IPS-18a (cell line): ENCODE data around the gene CREM.

Experiments
- H3K27ac ChIP-seq: one replicate; pipeline ENCODE4 v1.5.1; 2013; ENCODE audit warnings: low read length
- H3K27me3 ChIP-seq: one replicate; pipeline ENCODE4 v1.6.1; 2013; ENCODE audit warnings: mild to moderate bottlenecking, low read length; ENCODE audit not compliant: control insufficient read depth, insufficient read depth
- H3K36me3 ChIP-seq: one replicate; pipeline ENCODE4 v1.6.1; 2013; ENCODE audit warnings: low read depth, low read length; ENCODE audit not compliant: control insufficient read depth
- H3K4me1 ChIP-seq: one replicate; pipeline ENCODE4 v1.6.1; 2013; ENCODE audit warnings: low read depth, low read length; ENCODE audit not compliant: control insufficient read depth
- H3K4me3 ChIP-seq: one replicate; pipeline ENCODE4 v1.5.1; 2013; ENCODE audit warnings: low read length
- H3K9ac ChIP-seq: one replicate; pipeline ENCODE4 v1.6.1; 2013; ENCODE audit warnings: mild to moderate bottlenecking, low read length, moderate library complexity
- H3K9me3 ChIP-seq: one replicate; pipeline ENCODE4 v1.6.1; 2013; ENCODE audit warnings: low read depth, low read length; ENCODE audit not compliant: control insufficient read depth

CREM gene

GRCh38 chr10:35200487-35200886, 73.8 kb downstream of the CREM start:
- H3K4me1 ChIP-seq, result peaks cover 10% of the 10 kb centered on the region
- no peak overlapping the region for H3K27ac ChIP-seq
- H3K9me3 ChIP-seq, result no peaks in the 10 kb centered on the region
- no peak overlapping the region for H3K4me3 ChIP-seq
- H3K9ac ChIP-seq, result no peak overlapping the region
- H3K36me3 ChIP-seq, result no peaks in the 10 kb centered on the region
- no peaks in the 10 kb centered on the region for H3K27me3 ChIP-seq

- Histone ChIP-seq H3K4me3 (no peak overlapping the region), H3K36me3 (no peaks in the 10 kb centered on the region), H3K9me3 (no peaks in the 10 kb centered on the region), H3K9ac (no peak overlapping the region), H3K27ac (no peak overlapping the region), H3K4me1 (peaks cover 3% of the 10 kb centered on the region), H3K27me3 (no peaks in the 10 kb centered on the region)
These were observed 74.6 kb downstream of the CREM start for GRCh38 chr10:35201234-35201633.

- Histone ChIP-seq H3K9me3 (no peaks in the 10 kb centered on the region), H3K36me3 (no peaks in the 10 kb centered on the region), H3K27me3 (no peaks in the 10 kb centered on the region), H3K4me1 (no peaks in the 10 kb centered on the region), H3K9ac (no peak overlapping the region), H3K27ac (no peak overlapping the region), H3K4me3 (no peak overlapping the region)
These were observed 75.4 kb downstream of the CREM start for GRCh38 chr10:35202050-35202449.

GRCh38 chr10:35203745-35204144, 77.1 kb downstream of the CREM start:
- H3K9me3 ChIP-seq, result no peaks in the 10 kb centered on the region
- no peak overlapping the region for H3K9ac ChIP-seq
- no peak overlapping the region for H3K4me3 ChIP-seq
- H3K27me3 ChIP-seq, result no peaks in the 10 kb centered on the region
- peaks cover 3% of the 10 kb centered on the region for H3K4me1 ChIP-seq
- no peak overlapping the region for H3K27ac ChIP-seq
- no peaks in the 10 kb centered on the region for H3K36me3 ChIP-seq

GRCh38 chr10:35204650-35205319, 78.1 kb downstream of the CREM start:
- Histone ChIP-seq H3K4me1 (peaks cover 13% of the 10 kb centered on the region), H3K27me3 (no peaks in the 10 kb centered on the region), H3K36me3 (no peaks in the 10 kb centered on the region), H3K27ac (no peak overlapping the region), H3K9me3 (no peaks in the 10 kb centered on the region), H3K4me3 (no peak overlapping the region), H3K9ac (no peak overlapping the region)

- H3K4me1 ChIP-seq, result peaks cover 28% of the 10 kb centered on the region
- no peak overlapping the region for H3K4me3 ChIP-seq
- no peak overlapping the region for H3K9ac ChIP-seq
- no peaks in the 10 kb centered on the region for H3K36me3 ChIP-seq
- H3K27ac ChIP-seq, result no peak overlapping the region
- H3K9me3 ChIP-seq, result no peaks in the 10 kb centered on the region
- no peaks in the 10 kb centered on the region for H3K27me3 ChIP-seq
These were observed 79.6 kb downstream of the CREM start for GRCh38 chr10:35206274-35206673.

GRCh38 chr10:35208536-35208935, 81.9 kb downstream of the CREM start:
- no peaks in the 10 kb centered on the region for H3K36me3 ChIP-seq
- H3K4me1 ChIP-seq, result peaks cover 40% of the 10 kb centered on the region
- no peak overlapping the region for H3K4me3 ChIP-seq
- H3K9ac ChIP-seq, result no peak overlapping the region
- no peak overlapping the region for H3K27ac ChIP-seq
- H3K9me3 ChIP-seq, result no peaks in the 10 kb centered on the region
- H3K27me3 ChIP-seq, result no peaks in the 10 kb centered on the region

GRCh38 chr10:35208949-35209613, 82.4 kb downstream of the CREM start:
- Histone ChIP-seq H3K36me3 (no peaks in the 10 kb centered on the region), H3K4me3 (no peak overlapping the region), H3K27me3 (no peaks in the 10 kb centered on the region), H3K27ac (no peak overlapping the region), H3K9ac (no peak overlapping the region), H3K4me1 (peaks cover 40% of the 10 kb centered on the region), H3K9me3 (no peaks in the 10 kb centered on the region)

- H3K27ac ChIP-seq, result no peak overlapping the region
These were observed 84.3 kb downstream of the CREM start for GRCh38 chr10:35210961-35211360.

GRCh38 chr10:35211390-35211789, 84.7 kb downstream of the CREM start:
- no peaks in the 10 kb centered on the region for H3K9me3 ChIP-seq
- H3K36me3 ChIP-seq, result no peaks in the 10 kb centered on the region
- no peak overlapping the region for H3K4me3 ChIP-seq
- no peak overlapping the region for H3K9ac ChIP-seq
- no peak overlapping the region for H3K27ac ChIP-seq
- H3K4me1 ChIP-seq, result peaks cover 40% of the 10 kb centered on the region
- no peaks in the 10 kb centered on the region for H3K27me3 ChIP-seq

More at GRCh38 chr10:35210961-35211360, 84.3 kb downstream of the CREM start:
- Histone ChIP-seq H3K9ac (no peak overlapping the region), H3K36me3 (no peaks in the 10 kb centered on the region), H3K4me1 (peaks cover 40% of the 10 kb centered on the region), H3K27me3 (no peaks in the 10 kb centered on the region), H3K4me3 (no peak overlapping the region), H3K9me3 (no peaks in the 10 kb centered on the region)

- no peak overlapping the region for H3K27ac ChIP-seq
- H3K4me1 ChIP-seq, result peaks cover 40% of the 10 kb centered on the region
- no peaks in the 10 kb centered on the region for H3K9me3 ChIP-seq
- no peak overlapping the region for H3K4me3 ChIP-seq
- H3K27me3 ChIP-seq, result no peaks in the 10 kb centered on the region
- no peaks in the 10 kb centered on the region for H3K36me3 ChIP-seq
- no peak overlapping the region for H3K9ac ChIP-seq
These were observed 86.2 kb downstream of the CREM start for GRCh38 chr10:35212856-35213255.

- Histone ChIP-seq H3K27ac (no peak overlapping the region), H3K4me1 (peaks cover 38% of the 10 kb centered on the region), H3K9ac (no peak overlapping the region), H3K9me3 (no peaks in the 10 kb centered on the region), H3K36me3 (no peaks in the 10 kb centered on the region), H3K27me3 (no peaks in the 10 kb centered on the region), H3K4me3 (no peak overlapping the region)
These were observed 87.1 kb downstream of the CREM start for GRCh38 chr10:35213699-35214098.
